ENCODE data around the gene RSPH6A.

RSPH6A gene

GRCh38 chr19:45768984-45769782, 45.9 kb downstream of the RSPH6A start, which contains the start of gene SIX5 (continued):
- TF ChIP-seq PATZ1 (tag by site-specific recombination; IDR thresholded peaks at IDR 0.05) (peak; percentile 99), ZNF629 (tag by site-specific recombination; IDR thresholded peaks at IDR 0.05) (peak; percentile 53), ZNF169 (tag by site-specific recombination; IDR thresholded peaks at IDR 0.05) (0 out of 2 replicates have a peak, but pooled peaks have one; percentile 56), ZBTB8A (tag by site-specific recombination; IDR thresholded peaks at IDR 0.05) (peak; percentile 62), ZNF692 (tag by site-specific recombination; IDR thresholded peaks at IDR 0.05) (peak; percentile 80), ZNF18 (tag by site-specific recombination; IDR thresholded peaks at IDR 0.05) (no peak), ZNF626 (tag by site-specific recombination; IDR thresholded peaks at IDR 0.05) (no peak), ZIC2 (tag by site-specific recombination; IDR thresholded peaks at IDR 0.05) (peak; percentile 67), ZNF707 (tag by site-specific recombination; IDR thresholded peaks at IDR 0.05) (no peak), ZBTB44 (tag by site-specific recombination; IDR thresholded peaks at IDR 0.05) (peak; percentile 48; the same call in 1 of the 2 replicates), ZNF324 (tag by site-specific recombination; IDR thresholded peaks at IDR 0.05) (0 out of 2 replicates have a peak, but pooled peaks have one; percentile 27), ZNF23 (tag by site-specific recombination; IDR thresholded peaks at IDR 0.05; ENCODE audit: borderline replicate concordance) (no peak), KLF1 (tag by site-specific recombination; IDR thresholded peaks at IDR 0.05) (peak; percentile 98), IKZF3 (tag by site-specific recombination; IDR thresholded peaks at IDR 0.05) (peak; percentile 98), ZNF76 (tag by site-specific recombination; IDR thresholded peaks at IDR 0.05; ENCODE audit: borderline replicate concordance, low read depth) (peak; percentile 62), ZNF394 (tag by site-specific recombination; IDR thresholded peaks at IDR 0.05; ENCODE audit: borderline replicate concordance) (peak; percentile 62; the same call in 1 of the 2 replicates), ZNF501 (tag by site-specific recombination; IDR thresholded peaks at IDR 0.05) (peak; percentile 92), REST (tag by site-specific recombination; IDR thresholded peaks at IDR 0.05) (0 out of 2 replicates have a peak, but pooled peaks have one; percentile 38), MZF1 (tag by site-specific recombination; IDR thresholded peaks at IDR 0.05; ENCODE audit: borderline replicate concordance) (no peak; the same call in 1 of the 2 replicates), ZNF843 (tag by site-specific recombination; IDR thresholded peaks at IDR 0.05) (peak; percentile 78), ZNF747 (tag by site-specific recombination; IDR thresholded peaks at IDR 0.05) (no peak), ELK4 (IDR thresholded peaks at IDR 0.05; ENCODE audit: borderline replicate concordance, low read depth, low read length) (no peak), KLF8 (tag by site-specific recombination; IDR thresholded peaks at IDR 0.05) (peak; percentile 99), KLF16 (tag by site-specific recombination; IDR thresholded peaks at IDR 0.05) (peak; percentile 87), SP3 (tag by site-specific recombination; IDR thresholded peaks at IDR 0.05) (peak; percentile 96), HOXD13 (CRISPR knock-in tag; IDR thresholded peaks at IDR 0.05; ENCODE audit: borderline replicate concordance) (no peak)

All from HEK293 (cell line).